Measurements from ENCODE around the gene CYP3A5.

The CYP3A5 gene

DNA sequence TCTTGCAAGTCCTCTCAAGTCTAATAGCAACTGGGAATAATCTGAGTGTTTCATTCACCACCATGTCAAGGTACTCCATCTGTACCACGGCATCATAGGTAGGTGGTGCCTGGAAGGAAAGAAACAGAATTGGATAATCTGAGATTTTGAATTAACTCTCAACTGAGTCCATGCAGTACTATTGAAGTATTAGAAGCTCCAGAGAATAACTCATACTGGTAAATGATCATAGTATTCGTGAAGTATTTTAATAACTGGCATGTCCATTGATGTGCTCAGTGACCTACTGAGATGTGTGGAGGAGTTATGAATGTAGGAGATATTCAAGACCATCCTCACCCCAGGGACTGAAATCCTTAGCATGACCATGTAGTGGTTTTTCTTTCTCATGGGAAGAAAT lies 27.1 kb downstream of the CYP3A5 start:
- ATAC-seq (ENCODE audit: insufficient read depth, low read depth) (no peak), DNase-seq (no peak)
- H4K20me1 ChIP-seq (ENCODE audit: insufficient read depth, low read length), result no peaks in the 10 kb centered on the region
- no peak overlapping the region for H3K27ac ChIP-seq (ENCODE audit: low read length)
- no peaks in the 10 kb centered on the region for H3K79me2 ChIP-seq (ENCODE audit: insufficient read depth, low read length)
- no peak overlapping the region for H2AFZ ChIP-seq (ENCODE audit: low read depth, low read length)
- TF ChIP-seq, protein P1, sequence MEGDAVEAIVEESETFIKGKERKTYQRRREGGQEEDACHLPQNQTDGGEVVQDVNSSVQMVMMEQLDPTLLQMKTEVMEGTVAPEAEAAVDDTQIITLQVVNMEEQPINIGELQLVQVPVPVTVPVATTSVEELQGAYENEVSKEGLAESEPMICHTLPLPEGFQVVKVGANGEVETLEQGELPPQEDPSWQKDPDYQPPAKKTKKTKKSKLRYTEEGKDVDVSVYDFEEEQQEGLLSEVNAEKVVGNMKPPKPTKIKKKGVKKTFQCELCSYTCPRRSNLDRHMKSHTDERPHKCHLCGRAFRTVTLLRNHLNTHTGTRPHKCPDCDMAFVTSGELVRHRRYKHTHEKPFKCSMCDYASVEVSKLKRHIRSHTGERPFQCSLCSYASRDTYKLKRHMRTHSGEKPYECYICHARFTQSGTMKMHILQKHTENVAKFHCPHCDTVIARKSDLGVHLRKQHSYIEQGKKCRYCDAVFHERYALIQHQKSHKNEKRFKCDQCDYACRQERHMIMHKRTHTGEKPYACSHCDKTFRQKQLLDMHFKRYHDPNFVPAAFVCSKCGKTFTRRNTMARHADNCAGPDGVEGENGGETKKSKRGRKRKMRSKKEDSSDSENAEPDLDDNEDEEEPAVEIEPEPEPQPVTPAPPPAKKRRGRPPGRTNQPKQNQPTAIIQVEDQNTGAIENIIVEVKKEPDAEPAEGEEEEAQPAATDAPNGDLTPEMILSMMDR (IDR thresholded peaks at IDR 0.05; ENCODE audit: borderline replicate concordance, extremely low read depth, low read length, poor library complexity, severe bottlenecking), result no peak
- no peak for TF ChIP-seq EZH2 (IDR thresholded peaks at IDR 0.05; ENCODE audit: borderline replicate concordance, low read depth, low read length, severe bottlenecking)
- H3K27me3 ChIP-seq (ENCODE audit: insufficient read depth, low read length, poor library complexity), result no peaks in the 10 kb centered on the region
- no peak overlapping the region for H3K4me3 ChIP-seq (ENCODE audit: low read depth in 1 of 2, low read length in 2 of 2)
- H3K9me3 ChIP-seq (ENCODE audit: insufficient read depth, low read length, severe bottlenecking), result peaks cover 3% of the 10 kb centered on the region
- H3K36me3 ChIP-seq (ENCODE audit: insufficient read depth, low read length), result no peaks in the 10 kb centered on the region
- H3K9ac ChIP-seq (ENCODE audit: low read depth, low read length), result no peak overlapping the region
- H3K4me1 ChIP-seq (ENCODE audit: insufficient read depth, low read length), result no peaks in the 10 kb centered on the region
- H3K4me2 ChIP-seq (ENCODE audit: insufficient read depth, low read length), result no peak overlapping the region

DNA sequence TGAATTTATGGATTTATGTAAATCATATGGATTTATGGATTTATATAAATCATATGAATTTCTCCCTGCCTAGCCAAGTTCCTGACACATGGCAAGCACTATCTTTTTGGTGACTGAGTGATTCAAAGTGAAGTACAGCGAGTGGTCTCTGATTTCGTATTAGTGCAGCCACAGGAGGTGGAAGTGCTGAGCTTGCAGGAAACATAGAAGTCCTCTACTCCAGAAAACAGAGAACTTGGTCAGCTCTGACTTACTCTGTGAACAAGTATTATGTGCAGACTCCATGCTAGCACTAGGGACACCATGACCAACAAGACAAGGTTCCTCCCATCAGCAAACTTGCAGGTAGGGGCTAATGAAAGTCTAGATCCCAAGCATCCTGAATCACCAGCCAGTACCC lies 28.5 kb downstream of the CYP3A5 start:
- no peak for TF ChIP-seq EZH2 (IDR thresholded peaks at IDR 0.05; ENCODE audit: borderline replicate concordance, low read depth, low read length, severe bottlenecking)
- TF ChIP-seq, protein P1 (IDR thresholded peaks at IDR 0.05; ENCODE audit: borderline replicate concordance, extremely low read depth, low read length, poor library complexity, severe bottlenecking), result no peak
- Histone ChIP-seq H3K9me3 (ENCODE audit: insufficient read depth, low read length, severe bottlenecking) (peaks cover 3% of the 10 kb centered on the region), H3K9ac (ENCODE audit: low read depth, low read length) (no peak overlapping the region), H2AFZ (ENCODE audit: low read depth, low read length) (no peak overlapping the region), H3K27me3 (ENCODE audit: insufficient read depth, low read length, poor library complexity) (no peaks in the 10 kb centered on the region), H3K4me3 (ENCODE audit: low read depth in 1 of 2, low read length in 2 of 2) (no peak overlapping the region), H3K79me2 (ENCODE audit: insufficient read depth, low read length) (no peaks in the 10 kb centered on the region), H3K27ac (ENCODE audit: low read length) (no peak overlapping the region), H3K4me2 (ENCODE audit: insufficient read depth, low read length) (no peak overlapping the region), H3K36me3 (ENCODE audit: insufficient read depth, low read length) (no peaks in the 10 kb centered on the region), H4K20me1 (ENCODE audit: insufficient read depth, low read length) (no peaks in the 10 kb centered on the region), H3K4me1 (ENCODE audit: insufficient read depth, low read length) (no peaks in the 10 kb centered on the region)
- ATAC-seq (ENCODE audit: insufficient read depth, low read depth) (no peak), DNase-seq (no peak)

DNA sequence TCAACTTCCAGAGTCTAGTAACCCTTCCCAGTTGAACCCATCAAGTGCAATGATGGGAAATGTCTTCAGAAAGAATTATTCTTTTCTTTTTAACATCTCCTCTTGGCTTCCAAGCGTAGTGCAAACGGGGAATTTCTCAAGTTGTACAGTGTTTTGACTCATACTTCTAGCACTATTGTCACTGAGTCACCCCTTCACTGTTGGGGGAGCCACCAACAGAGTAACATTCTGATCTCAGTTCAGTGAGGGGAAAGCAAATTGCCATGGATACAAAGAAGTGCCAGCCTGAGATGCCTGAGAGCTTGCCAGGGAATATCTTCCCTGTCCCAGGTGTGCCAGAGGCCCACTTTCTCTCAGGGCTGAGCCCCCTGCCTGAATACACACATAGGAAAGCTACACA lies 31.0 kb downstream of the CYP3A5 start:
- ATAC-seq (ENCODE audit: insufficient read depth, low read depth) (no peak), DNase-seq (no peak)
- H3K79me2 ChIP-seq (ENCODE audit: insufficient read depth, low read length), result no peaks in the 10 kb centered on the region

More for the DNA sequence above, 31.0 kb downstream of the CYP3A5 start:
- H3K9me3 ChIP-seq (ENCODE audit: insufficient read depth, low read length, severe bottlenecking), result peaks cover 3% of the 10 kb centered on the region
- H3K4me3 ChIP-seq (ENCODE audit: low read depth in 1 of 2, low read length in 2 of 2), result no peak overlapping the region
- H3K9ac ChIP-seq (ENCODE audit: low read depth, low read length), result no peak overlapping the region
- H3K36me3 ChIP-seq (ENCODE audit: insufficient read depth, low read length), result peaks cover 14% of the 10 kb centered on the region
- H3K27me3 ChIP-seq (ENCODE audit: insufficient read depth, low read length, poor library complexity), result no peaks in the 10 kb centered on the region
- H3K4me1 ChIP-seq (ENCODE audit: insufficient read depth, low read length), result no peaks in the 10 kb centered on the region
- no peak overlapping the region for H3K27ac ChIP-seq (ENCODE audit: low read length)
- no peak overlapping the region for H2AFZ ChIP-seq (ENCODE audit: low read depth, low read length)
- H3K4me2 ChIP-seq (ENCODE audit: insufficient read depth, low read length), result no peak overlapping the region
- H4K20me1 ChIP-seq (ENCODE audit: insufficient read depth, low read length), result no peaks in the 10 kb centered on the region
- no peak for TF ChIP-seq EZH2 (IDR thresholded peaks at IDR 0.05; ENCODE audit: borderline replicate concordance, low read depth, low read length, severe bottlenecking)
- TF ChIP-seq, protein P1 (IDR thresholded peaks at IDR 0.05; ENCODE audit: borderline replicate concordance, extremely low read depth, low read length, poor library complexity, severe bottlenecking), result no peak
